K562 (cell line): ENCODE results near the gene KNG1. TPM values are rescaled to one million over a fixed set of nuclear protein-coding genes. Genes with fewer than 3 reads are reported as not detected.

Experiments
- ADNP ChIP-seq: fragments of 200-800 bp; sonication (Bioruptor generic); IDR thresholded peaks from 2 replicates; pipeline ENCODE4 v1.6.1; 2016; ENCODE audit warnings: missing genetic modification characterization, missing compliant biosample characterization
- BCLAF1 ChIP-seq, 2 experiments: fragments of 450-650 bp in 1 of 2; IDR thresholded peaks; 2 replicates each; pipeline ENCODE4 v1.6.1; 2011 to 2017; ENCODE audit warnings: low read depth in 2 of 2, antibody characterized with exemption in 1 of 2, borderline replicate concordance in 1 of 2, low read length in 1 of 2, mild to moderate bottlenecking in 1 of 2, mixed read lengths in 1 of 2; ENCODE audit not compliant: control insufficient read depth in 1 of 2
- CBX5 ChIP-seq: IDR thresholded peaks from 2 replicates; pipeline ENCODE4 v1.6.1; 2014; ENCODE audit warnings: low read depth, borderline replicate concordance
- E2F4 ChIP-seq: sonication (generic); formaldehyde crosslinking; IDR thresholded peaks from 2 replicates; pipeline ENCODE4 v1.8.0; 2022; ENCODE audit warnings: mild to moderate bottlenecking, low read depth, missing genetic modification reagents
- HMGXB4 ChIP-seq: sonication (generic); formaldehyde crosslinking; IDR thresholded peaks from 2 replicates; pipeline ENCODE4 v1.8.1; 2023; ENCODE audit warnings: mild to moderate bottlenecking, missing genetic modification reagents
- KDM2B ChIP-seq: fragments of 250-450 bp; sonication (Bioruptor Pico); IDR thresholded peaks from 2 replicates; pipeline ENCODE4 v1.8.0; 2021; ENCODE audit warnings: mild to moderate bottlenecking, moderate library complexity
- MYBL2 ChIP-seq, 2 experiments: fragments of 450-650 bp in 1 of 2; sonication (generic) in 1 of 2; formaldehyde crosslinking in 1 of 2; IDR thresholded peaks; 2 replicates each; pipeline versions ENCODE4 v1.6.1 to v1.8.1; 2017 to 2022; ENCODE audit warnings: borderline replicate concordance in 1 of 2, inconsistent platforms in 1 of 2, low read depth in 1 of 2, mild to moderate bottlenecking in 1 of 2, missing genetic modification reagents in 1 of 2, moderate library complexity in 1 of 2
- POLR3G ChIP-seq: IDR thresholded peaks from 2 replicates; pipeline ENCODE4 v1.6.1; 2011; ENCODE audit not compliant: insufficient read length, insufficient replicate concordance; ENCODE audit errors: extremely low read depth
- RBFOX2 ChIP-seq: fragments of 200-400 bp; formaldehyde crosslinking; IDR thresholded peaks from 2 replicates; pipeline ENCODE4 v1.6.1; 2017; ENCODE audit warnings: low read depth, mild to moderate bottlenecking, low read length, moderate library complexity
- RREB1 ChIP-seq: fragments of 250-450 bp; sonication (Bioruptor Pico); IDR thresholded peaks from 2 replicates; pipeline ENCODE4 v1.4.0; 2020
- ZNF282 ChIP-seq: sonication (generic); formaldehyde crosslinking; IDR thresholded peaks from 2 replicates; pipeline ENCODE4 v1.8.1; 2023; ENCODE audit warnings: missing genetic modification reagents
- ZNF449 ChIP-seq: fragments of 250-450 bp; sonication (Bioruptor Pico); IDR thresholded peaks from 2 replicates; pipeline ENCODE4 v1.8.0; 2022; ENCODE audit warnings: moderate library complexity, mild to moderate bottlenecking, inconsistent platforms
- polyA plus RNA-seq, 8 experiments: library from polyadenylated mRNA; depleted of rRNA in 4 of 8; stranded (reverse) in 5 of 8; unstranded in 3 of 8; fragments of >200 nt; fragmentation: Nextera tagmentation in 2 of 8; fragmentation: Illumina TruSeq in 1 of 8; extraction: Ambion mirVana in 2 of 8; extraction: Trizol in 1 of 8; gene quantifications; 2 replicates each; pipeline versions ENCODE4 v1.2.1 to v1.2.3, GENCODE V29; 2011 to 2014; ENCODE audit warnings: inconsistent platforms in 1 of 8, missing spikeins in 1 of 8
- total RNA-seq, 7 experiments: library from RNA; depleted of rRNA in 6 of 7; stranded (reverse); fragments of >200 nt in 6 of 7; fragmentation: Illumina TruSeq in 2 of 7; extraction: Trizol in 2 of 7; gene quantifications; 2 replicates each; pipeline versions ENCODE4 v1.2.1 to v1.2.3, GENCODE V29; 2011 to 2021; ENCODE audit warnings: low replicate concordance in 1 of 7

The KNG1 gene
- total and polyA plus RNA-seq, 9 of the 15 experiments (the other 6 are each of a cell fraction or from before 2014, with no cell fraction given), result 0.09 TPM; not detected in 8

GRCh38 chr3:186783058-186783730 lies 66.0 kb downstream of the KNG1 start, which contains the start of gene EIF4A2 (continued):
- TF ChIP-seq RBFOX2 (peak; percentile 97), KDM2B (no peak), RREB1 (no peak), HMGXB4 (CRISPR knock-in tag) (no peak), MYBL2 (IDR thresholded peaks at IDR 0.05; ENCODE audit: low read depth) (no peak), MYBL2 (CRISPR knock-in tag; IDR thresholded peaks at IDR 0.05; ENCODE audit: borderline replicate concordance) (no peak), CBX5 (no peak), ZNF449 (CRISPR knock-in tag) (peak; percentile 93; the same call in 1 of the 2 replicates), ZNF282 (no peak), POLR3G (no peak), E2F4 (CRISPR knock-in tag) (no peak), BCLAF1 (IDR thresholded peaks at IDR 0.05; ENCODE audit: borderline replicate concordance in 1 of 2, control insufficient read depth in 1 of 2, low read depth in 2 of 2, low read length in 1 of 2) (0 out of 4 replicates have a peak, but pooled peaks of 1 of the 2 experiments have one; percentile 38), ADNP (tag) (no peak)
